IMR-90 (cell line): ENCODE measurements around the gene SCD. TPM values are rescaled to one million over a fixed set of nuclear protein-coding genes. Genes with fewer than 3 reads are reported as not detected.

ENCODE experiments used
- ATAC-seq: fragments of 200-7000 bp; cut with Tn5 transposase; 2 replicates; pipeline ENCODE4 v1.9.1; 2020; ENCODE audit warnings: low read depth, mild to moderate bottlenecking, moderate library complexity
- BruUV-seq: library from RNA; stranded (reverse); fragments of 400-500 nt; replicated peaks from 2 replicates; lab custom pipeline; 2021; lab: Mats Ljungman, UMichigan
- CTCF ChIA-PET: fragments of 300-600 bp; formaldehyde crosslinking; extraction: SDS; loops from one replicate; lab custom pipeline; 2021; ENCODE audit warnings: antibody characterized with exemption; lab: Yijun Ruan, JAX
- POLR2A ChIA-PET: fragments of 300-600 bp; sonication (Branson Sonifier 250); formaldehyde crosslinking; loops from one replicate; lab custom pipeline; 2022; ENCODE audit warnings: antibody characterized with exemption; ENCODE audit not compliant: unreplicated experiment; lab: Charles Lee
- DNase-seq: peaks from one replicate; pipeline ENCODE4 v3.0.0; 2013
- H2AFZ ChIP-seq: replicated peaks from 2 replicates; pipeline ENCODE3; 2013; ENCODE audit warnings: low read length, mild to moderate bottlenecking; ENCODE audit not compliant: poor library complexity
- H2AK5ac ChIP-seq: 2 replicates; pipeline ENCODE4 v1.6.1; 2013; ENCODE audit warnings: low read depth, low read length, inconsistent platforms
- H2AK9ac ChIP-seq: replicated peaks from 2 replicates; pipeline ENCODE3; 2013; ENCODE audit warnings: mild to moderate bottlenecking, low read depth, low read length, moderate library complexity; ENCODE audit not compliant: poor library complexity
- H2BK120ac ChIP-seq: 2 replicates; pipeline ENCODE4 v1.6.1; 2013; ENCODE audit warnings: low read depth, low read length, inconsistent platforms
- H2BK15ac ChIP-seq: 3 replicates; pipeline ENCODE4 v1.6.1; 2013; ENCODE audit warnings: low read depth, low read length, inconsistent platforms
- H2BK20ac ChIP-seq: 2 replicates; pipeline ENCODE4 v1.6.1; 2013; ENCODE audit warnings: low read depth, mild to moderate bottlenecking, inconsistent platforms, low read length, moderate library complexity
- H2BK5ac ChIP-seq: 2 replicates; pipeline ENCODE4 v1.6.1; 2013; ENCODE audit warnings: mild to moderate bottlenecking, low read depth, low read length, inconsistent platforms; ENCODE audit not compliant: poor library complexity, severe bottlenecking
- H3K14ac ChIP-seq: replicated peaks from 2 replicates; pipeline ENCODE4 v1.6.1; 2013; ENCODE audit warnings: low read depth, low read length, inconsistent platforms
- H3K18ac ChIP-seq: 2 replicates; pipeline ENCODE4 v1.6.1; 2013; ENCODE audit warnings: low read depth, low read length, control low read depth
- H3K23ac ChIP-seq: 2 replicates; pipeline ENCODE4 v1.6.1; 2013; ENCODE audit warnings: low read depth, low read length, inconsistent platforms
- H3K27ac ChIP-seq: 2 replicates; pipeline ENCODE4 v1.5.1; 2013; ENCODE audit warnings: mild to moderate bottlenecking, control low read depth, low read length; ENCODE audit not compliant: insufficient read depth
- H3K27me3 ChIP-seq: 2 replicates; pipeline ENCODE4 v1.6.1; 2013; ENCODE audit warnings: low read length; ENCODE audit not compliant: control insufficient read depth, insufficient read depth
- H3K36me3 ChIP-seq: 2 replicates; pipeline ENCODE4 v1.6.1; 2013; ENCODE audit warnings: low read length, mixed read lengths; ENCODE audit not compliant: control insufficient read depth, insufficient read depth
- H3K4ac ChIP-seq: 2 replicates; pipeline ENCODE4 v1.6.1; 2013; ENCODE audit warnings: low read depth, low read length, inconsistent platforms
- H3K4me1 ChIP-seq: 2 replicates; pipeline ENCODE4 v1.6.1; 2013; ENCODE audit warnings: low read length, mixed read lengths; ENCODE audit not compliant: control insufficient read depth, insufficient read depth
- H3K4me2 ChIP-seq: 2 replicates; pipeline ENCODE4 v1.6.1; 2013; ENCODE audit warnings: low read depth, mild to moderate bottlenecking, control low read depth, low read length, moderate library complexity
- H3K4me3 ChIP-seq: 2 replicates; pipeline ENCODE4 v1.5.1; 2013; ENCODE audit warnings: low read depth, mild to moderate bottlenecking, control low read depth, low read length, moderate library complexity; ENCODE audit not compliant: insufficient read depth
- H3K56ac ChIP-seq: 2 replicates; pipeline ENCODE4 v1.6.1; 2013; ENCODE audit warnings: low read length, inconsistent platforms; ENCODE audit not compliant: insufficient read depth; ENCODE audit errors: extremely low read depth
- H3K79me1 ChIP-seq, 2 experiments: 2 replicates each; pipeline ENCODE4 v1.6.1; 2013; ENCODE audit warnings: low read length in 2 of 2, inconsistent platforms in 1 of 2, low read depth in 1 of 2
- H3K9ac ChIP-seq: 2 replicates; pipeline ENCODE4 v1.6.1; 2013; ENCODE audit warnings: low read depth, low read length, control low read depth
- H3K9me1 ChIP-seq: 2 replicates; pipeline ENCODE4 v1.6.1; 2013; ENCODE audit warnings: low read length, inconsistent platforms; ENCODE audit not compliant: insufficient read depth
- H3K9me3 ChIP-seq: 2 replicates; pipeline ENCODE4 v1.6.1; 2013; ENCODE audit warnings: low read length; ENCODE audit not compliant: control insufficient read depth, insufficient read depth
- H4K20me1 ChIP-seq: 2 replicates; pipeline ENCODE4 v1.6.1; 2013; ENCODE audit warnings: low read length, inconsistent platforms; ENCODE audit not compliant: insufficient read depth
- H4K5ac ChIP-seq: 2 replicates; pipeline ENCODE4 v1.6.1; 2013; ENCODE audit warnings: mild to moderate bottlenecking, low read depth, low read length, control low read depth
- H4K8ac ChIP-seq, 2 experiments: 2 replicates each; pipeline ENCODE4 v1.6.1; 2013; ENCODE audit warnings: low read depth in 2 of 2, low read length in 2 of 2, control low read depth in 1 of 2, inconsistent platforms in 1 of 2
- H4K91ac ChIP-seq: 2 replicates; pipeline ENCODE4 v1.6.1; 2013; ENCODE audit warnings: low read depth, low read length, inconsistent platforms; ENCODE audit not compliant: insufficient read depth
- BHLHE40 ChIP-seq: fragments of 150-350 bp; IDR thresholded peaks from 2 replicates; pipeline ENCODE4 v1.6.1; 2016; ENCODE audit warnings: mild to moderate bottlenecking, low read depth, low read length
- FOS ChIP-seq: fragments of 150-350 bp; IDR thresholded peaks from 2 replicates; pipeline ENCODE4 v1.6.1; 2016; ENCODE audit warnings: low read depth, low read length
- MXI1 ChIP-seq: IDR thresholded peaks from 2 replicates; pipeline ENCODE4 v1.6.1; 2012; ENCODE audit warnings: low read depth, mild to moderate bottlenecking, low read length, moderate library complexity, borderline replicate concordance
- NFE2L2 ChIP-seq: fragments of 150-350 bp; IDR thresholded peaks from 2 replicates; pipeline ENCODE4 v1.6.1; 2016; ENCODE audit warnings: low read depth, mild to moderate bottlenecking, low read length
- RAD21 ChIP-seq: IDR thresholded peaks from 2 replicates; pipeline ENCODE4 v1.6.1; 2012; ENCODE audit warnings: low read length, improper control_type of control experiment
- WGBS, 2 experiments: methylation state at CpG; one replicate each; pipeline versions ENCODE4 v1.1.5 to v1.1.7; 2013; ENCODE audit warnings: missing lambda C conversion rate in 2 of 2; ENCODE audit not compliant: insufficient read length in 1 of 2; ENCODE audit errors: extremely low coverage in 2 of 2; 5-methylcytosine and 5-hydroxymethylcytosine counted together
- dilution Hi-C: fragments of 300-500 bp; cut with HindIII; formaldehyde crosslinking; loops from one replicate; pipeline ENCODE4 v1.14.3; 2018; ENCODE audit warnings: low sequenced_read_pairs; ENCODE audit not compliant: unreplicated experiment
- in situ Hi-C: fragments of 300-500 bp; cut with MboI; formaldehyde crosslinking; loops from 3 replicates; pipeline ENCODE4 v1.14.3; 2019; ENCODE audit warnings: low sequenced_read_pairs, inconsistent platforms, mixed read lengths
- intact Hi-C: fragments of 100-400 bp; cut with micrococcal nuclease; formaldehyde crosslinking; loops from 2 replicates; pipeline ENCODE4 v1.10.0; 2022
- polyA plus RNA-seq, 3 experiments: library from polyadenylated mRNA; depleted of rRNA; stranded (reverse); fragments of >200 nt; gene quantifications; 2 replicates each; pipeline ENCODE4 v1.2.3, GENCODE V29; 2012; ENCODE audit warnings: low replicate concordance in 1 of 3
- total RNA-seq: library from RNA; depleted of rRNA; stranded (reverse); fragments of >200 nt; gene quantifications from 2 replicates; pipeline ENCODE4 v1.2.3, GENCODE V29; 2012

Gene SCD
- total and polyA plus RNA-seq, 2 of the 4 experiments (the other 2 are of a cell fraction), result 50.7 to 65.1 TPM

GRCh38 chr10:100373298-100374199 lies 26.5 kb downstream of the SCD start (continued):
- TF ChIP-seq FOS, result peak; percentile 84
- no peak; the same call in 1 of the 2 replicates for TF ChIP-seq RAD21
- peak; percentile 72 for TF ChIP-seq NFE2L2
- peak; percentile 34; the same call in 1 of the 2 replicates for TF ChIP-seq MXI1

- H3K27ac ChIP-seq, result peak overlapping the region; percentile 96
- peak overlapping the region; percentile 88 for H2BK20ac ChIP-seq
- peak overlapping the region; percentile 24 to 94; a peak in 3 of 4 replicates for H4K8ac ChIP-seq
- peak overlapping the region; percentile 100 for H2AK9ac ChIP-seq
- 19% methylated on average over 3 of the region's 3 CpGs; no CpG with 5 or more reads in 1 of the 2 experiments for WGBS, 2 experiments
- no peak for ATAC-seq
- BruUV-seq, result no TSS peak
- peak overlapping the region; percentile 94 for H3K9ac ChIP-seq
- H3K9me1 ChIP-seq, result peaks cover 13% of the 10 kb centered on the region; the same call in 1 of the 2 replicates
- TF ChIP-seq BHLHE40 (no peak), RAD21 (peak; percentile 22; the same call in 1 of the 2 replicates)
- peak overlapping the region; percentile 94 for H2BK120ac ChIP-seq
- peaks cover 19% of the 10 kb centered on the region for H3K4me1 ChIP-seq
- peak overlapping the region; percentile 90 for H4K5ac ChIP-seq
- CTCF ChIA-PET, result interaction anchor here (1.0 to 1.3 kb wide), 2 partner anchors 30 to 161 kb away, joined by 3 to 5 read pairs; partner anchors contain the start of gene HIF1AN
- peak overlapping the region; percentile 86 for H3K14ac ChIP-seq
- dilution Hi-C loops, result no loop called here
- H3K79me1 ChIP-seq, result peaks cover 0 to 26% of the 10 kb centered on the region in 2 experiments; a peak in 2 of 4 replicates
- H2AFZ ChIP-seq, result peak overlapping the region; percentile 92
- H3K36me3 ChIP-seq, result no peaks in the 10 kb centered on the region
- H3K23ac ChIP-seq, result peak overlapping the region; percentile 96
- peak overlapping the region; percentile 94 for H3K18ac ChIP-seq
- H3K56ac ChIP-seq, result peak overlapping the region; percentile 90; the same call in 1 of the 2 replicates
- H2BK15ac ChIP-seq, result peak overlapping the region; percentile 74; the same call in 2 of the 3 replicates
- intact Hi-C loops, result no loop called here
- H2AK5ac ChIP-seq, result peak overlapping the region; percentile 86
- DNase-seq, result no peak
- H2BK5ac ChIP-seq, result peak overlapping the region; percentile 98
- peak overlapping the region; percentile 81 for H3K4me2 ChIP-seq
- in situ Hi-C loops, result no loop called here
- peak overlapping the region; percentile 42 for H3K4me3 ChIP-seq
- H4K91ac ChIP-seq, result peak overlapping the region; percentile 95
- POLR2A ChIA-PET, result interaction anchor here (1.3 kb wide), 1 partner anchor 27 kb away, joined by 3 read pairs; the partner anchor contains the start of gene SCD
- H4K20me1 ChIP-seq, result 0 out of 2 replicates have a peak, but pooled peaks cover 3% of the 10 kb centered on the region
- H3K27me3 ChIP-seq, result no peaks in the 10 kb centered on the region
- no peaks in the 10 kb centered on the region for H3K9me3 ChIP-seq
- H3K4ac ChIP-seq, result peak overlapping the region; percentile 96
Observed at GRCh38 chr10:100374200-100374655, 27.2 kb downstream of the SCD start.
